HG02759 (cell line): Measurements from ENCODE around the gene RAD51B.

Experiments used
- ATAC-seq: cut with Tn5 transposase; IDR thresholded peaks from one replicate; pipeline ENCODE4 v1.9.1; 2021; ENCODE audit warnings: mild to moderate bottlenecking, moderate library complexity; ENCODE audit not compliant: unreplicated experiment

RAD51B gene

DNA sequence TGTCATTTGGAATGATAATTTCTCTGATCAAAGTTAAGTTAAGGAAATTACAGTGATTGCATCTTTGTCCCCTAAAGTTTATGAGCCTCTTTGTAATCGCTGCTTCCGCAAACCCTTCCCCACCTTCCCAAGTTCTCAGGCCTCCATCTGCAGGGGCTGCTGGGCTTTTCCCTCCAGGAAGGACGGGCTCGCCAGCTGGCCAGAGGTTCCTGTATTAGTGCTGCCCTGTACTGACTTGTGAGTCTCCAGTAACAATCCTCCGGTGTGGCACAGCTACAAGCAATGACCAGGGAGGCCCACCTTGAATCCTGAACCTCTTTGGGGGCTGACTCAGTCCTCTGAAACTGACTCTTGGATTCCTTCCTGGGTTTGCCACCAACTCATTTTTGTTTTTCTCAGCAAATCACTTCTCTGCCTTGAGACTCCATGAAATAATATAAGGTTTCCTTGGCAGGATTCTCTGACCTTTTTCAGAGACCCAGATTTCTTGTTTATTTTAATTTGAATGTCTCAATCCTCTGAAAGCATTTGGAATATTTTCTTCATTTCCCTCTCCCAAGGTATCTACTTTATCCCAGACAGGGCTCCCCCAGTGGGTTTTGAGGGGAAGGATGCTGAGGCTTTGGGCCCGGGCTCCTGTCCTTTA lies 574.7 kb downstream of the RAD51B start:
- ATAC-seq: no peak

DNA sequence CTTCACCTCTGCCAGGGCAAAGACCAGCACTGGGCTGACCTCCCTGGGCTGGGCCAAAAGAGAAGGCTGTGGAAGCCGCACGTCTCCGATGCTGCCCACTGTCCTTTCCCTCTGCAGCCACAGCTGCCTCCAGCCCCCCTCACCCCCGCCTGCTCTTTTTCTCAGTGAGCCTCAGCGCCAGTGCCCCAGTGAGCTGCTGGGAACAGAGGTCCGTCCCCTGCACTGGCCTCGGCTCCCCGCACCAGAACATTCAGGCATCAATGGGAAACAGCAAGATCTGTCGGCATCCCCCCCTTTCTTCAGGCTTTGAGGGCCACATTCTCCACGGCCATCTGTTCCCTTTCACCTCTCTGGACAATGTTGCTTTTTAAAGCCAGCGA lies 575.2 kb downstream of the RAD51B start:
- no peak for ATAC-seq

GRCh38 chr14:68395604-68396003 lies 576.0 kb downstream of the RAD51B start:
- no peak for ATAC-seq

DNA sequence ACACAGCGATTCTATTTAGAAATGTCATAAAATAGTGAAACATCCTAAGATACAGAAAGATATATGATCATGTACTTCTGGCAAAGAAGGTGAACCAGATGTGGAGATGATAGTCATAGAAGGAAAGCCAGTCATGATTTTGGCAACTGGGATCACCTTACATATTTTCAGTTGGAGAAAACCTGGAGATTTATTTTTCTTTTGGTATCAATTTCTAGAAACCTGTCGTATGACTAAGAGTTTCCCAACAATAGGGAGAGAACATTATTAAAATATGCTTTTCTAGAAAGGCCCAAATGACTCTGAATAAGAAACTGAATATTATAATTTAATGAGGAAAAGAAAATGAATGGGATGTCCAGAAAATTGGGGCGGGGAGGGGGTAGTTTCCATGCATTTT lies 576.9 kb downstream of the RAD51B start:
- ATAC-seq: no peak

GRCh38 chr14:68397371-68397811 lies 577.8 kb downstream of the RAD51B start:
- no peak for ATAC-seq

DNA sequence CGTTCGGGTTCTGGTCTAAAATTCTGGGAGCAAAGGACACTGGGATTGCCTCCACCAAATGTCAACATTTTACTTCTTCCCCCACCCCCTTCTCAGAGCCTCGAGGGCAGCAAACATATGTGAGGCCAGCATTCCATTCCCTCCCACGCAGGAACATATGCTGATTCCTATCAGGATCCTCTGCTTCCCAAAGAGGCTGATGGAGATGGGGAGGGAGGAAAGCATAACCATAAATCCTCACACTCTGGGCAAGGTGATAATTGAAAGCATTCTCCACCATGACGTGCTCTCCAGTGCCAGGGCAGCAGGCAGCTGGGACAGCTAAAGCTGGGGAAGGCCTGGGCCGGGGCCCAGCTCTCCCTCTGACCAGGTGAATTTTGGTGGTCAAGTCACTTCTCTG lies 578.2 kb downstream of the RAD51B start:
- no peak for ATAC-seq

DNA sequence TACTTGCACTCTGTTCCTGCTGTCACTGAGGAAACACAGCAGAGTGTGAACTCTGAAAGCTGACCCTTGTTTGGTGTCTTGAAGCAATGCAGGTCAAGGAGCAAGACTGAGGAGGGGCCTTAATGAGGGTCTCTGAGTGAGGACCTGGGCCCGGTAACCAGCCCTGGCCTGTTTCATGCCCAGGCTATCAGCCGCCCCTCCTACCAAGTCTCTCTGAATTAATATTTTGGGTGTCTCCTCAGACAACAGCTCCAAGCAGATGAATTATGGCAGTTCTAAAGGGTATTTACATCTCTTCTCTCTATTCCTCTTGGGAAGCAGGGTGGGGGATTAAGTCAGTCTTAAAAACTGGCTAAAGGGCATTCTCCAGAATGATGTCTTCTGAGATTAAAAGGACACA lies 578.8 kb downstream of the RAD51B start:
- ATAC-seq: no peak

GRCh38 chr14:68399971-68400370 lies 580.4 kb downstream of the RAD51B start:
- ATAC-seq: no peak

DNA sequence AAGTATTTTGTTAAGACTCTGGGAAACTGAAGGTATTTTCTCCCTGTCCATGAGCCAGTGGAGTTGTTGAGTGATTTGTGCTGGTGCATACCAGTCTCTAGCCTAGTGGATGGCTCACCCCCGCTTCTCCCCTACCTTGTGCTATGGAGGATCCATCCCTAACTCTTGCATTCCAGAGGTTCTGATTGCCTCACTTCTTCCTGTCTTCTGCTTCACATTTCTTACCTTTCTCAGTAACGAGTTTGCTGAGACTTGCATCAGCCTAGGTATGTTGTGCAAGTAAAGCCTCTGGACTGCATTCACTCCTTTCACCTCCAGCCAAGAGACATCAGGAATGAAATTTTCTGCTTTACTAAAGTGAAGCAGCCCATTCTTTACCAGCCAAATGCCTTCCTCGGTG lies 581.7 kb downstream of the RAD51B start:
- peak; percentile 4 for ATAC-seq

- peak; percentile 64 for ATAC-seq
Observed at GRCh38 chr14:68401855-68402254, 582.3 kb downstream of the RAD51B start.

DNA sequence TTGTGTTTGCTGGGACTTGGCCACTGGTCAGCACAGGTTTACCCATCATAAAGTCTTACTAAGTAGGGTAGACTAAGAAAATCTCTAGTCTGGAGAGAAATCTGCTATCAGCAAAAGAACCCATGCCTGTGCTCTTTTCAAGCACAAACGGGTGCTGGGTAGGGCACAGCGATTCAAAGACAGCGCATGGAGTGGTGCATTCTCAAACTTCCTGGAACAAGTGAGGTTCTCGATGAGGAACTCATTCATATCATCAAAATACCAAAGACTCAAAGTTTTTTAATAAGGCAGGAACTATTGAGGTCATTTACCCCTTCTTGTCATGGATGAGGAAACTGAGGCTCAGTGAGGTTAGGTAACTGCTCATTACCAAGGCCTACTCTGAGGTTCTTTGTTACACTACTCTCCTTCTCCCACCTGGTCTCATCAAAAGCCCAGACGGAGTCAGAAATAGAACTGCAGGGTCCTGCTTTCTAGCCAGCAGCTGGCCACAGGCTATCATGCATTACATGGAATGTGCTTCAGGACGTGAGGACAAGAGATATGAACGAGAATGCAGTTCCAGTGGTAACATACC lies 583.0 kb downstream of the RAD51B start:
- ATAC-seq: no peak

DNA sequence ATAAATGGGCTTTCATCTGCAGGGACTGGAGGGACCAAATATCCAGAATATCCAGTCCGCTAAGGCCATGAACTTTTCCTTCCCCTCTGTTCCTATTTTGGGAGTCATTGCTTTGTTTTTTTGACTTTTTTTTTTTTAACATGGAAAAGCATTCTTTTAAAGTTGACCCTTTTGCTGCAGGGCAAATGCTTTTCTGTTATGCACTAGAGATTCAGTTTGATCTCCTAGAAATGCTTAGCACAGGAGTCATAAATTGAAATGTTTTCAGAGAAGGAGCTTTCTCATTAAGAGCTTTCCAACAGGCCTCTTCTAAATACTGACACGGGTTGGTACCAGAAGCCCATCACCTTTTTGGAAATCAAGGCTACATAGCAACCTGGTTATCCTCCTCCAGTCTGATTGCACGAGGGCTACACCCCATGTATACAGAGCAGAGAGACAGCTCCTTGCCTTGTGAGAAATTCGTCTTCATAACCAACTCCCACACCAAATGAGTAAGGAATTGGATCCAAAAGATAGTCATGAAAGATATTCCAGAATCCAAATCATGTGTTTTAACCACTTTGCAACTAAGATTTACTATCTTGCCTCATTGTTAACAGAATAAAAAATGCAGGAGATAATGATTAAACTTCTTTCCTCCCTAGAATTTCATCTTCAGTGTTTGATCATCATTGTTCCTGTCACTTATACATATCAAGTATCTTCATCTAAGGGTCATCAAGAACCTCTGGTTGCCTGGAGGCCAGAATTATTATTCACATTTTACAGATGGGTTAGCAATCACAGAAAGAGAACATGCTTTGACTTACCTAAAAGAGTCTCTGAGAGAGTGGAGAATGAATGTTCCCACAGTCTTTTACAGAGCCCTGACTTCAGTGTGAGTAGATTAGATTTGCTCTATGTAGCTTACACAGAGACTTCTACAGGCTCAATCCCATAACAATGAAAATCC lies 583.9 kb downstream of the RAD51B start:
- no peak for ATAC-seq

DNA sequence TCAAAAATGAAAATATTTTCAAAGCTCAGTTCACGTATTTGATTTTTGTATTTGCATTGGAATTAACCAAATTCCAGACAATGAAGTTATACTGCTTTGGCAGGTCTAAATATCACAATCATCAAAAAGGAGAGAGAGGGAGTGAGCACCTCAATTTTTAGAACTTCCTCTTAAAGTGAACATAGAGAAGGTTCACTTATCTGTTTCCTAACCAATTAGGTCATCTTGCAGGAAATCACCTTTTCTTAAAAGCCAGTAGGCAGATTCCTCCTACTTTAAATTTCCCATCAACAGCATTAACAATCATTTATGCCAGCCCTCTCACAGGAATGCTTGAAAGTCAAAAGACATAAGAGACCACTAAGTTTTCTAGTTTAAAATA lies 584.6 kb downstream of the RAD51B start:
- no peak for ATAC-seq

DNA sequence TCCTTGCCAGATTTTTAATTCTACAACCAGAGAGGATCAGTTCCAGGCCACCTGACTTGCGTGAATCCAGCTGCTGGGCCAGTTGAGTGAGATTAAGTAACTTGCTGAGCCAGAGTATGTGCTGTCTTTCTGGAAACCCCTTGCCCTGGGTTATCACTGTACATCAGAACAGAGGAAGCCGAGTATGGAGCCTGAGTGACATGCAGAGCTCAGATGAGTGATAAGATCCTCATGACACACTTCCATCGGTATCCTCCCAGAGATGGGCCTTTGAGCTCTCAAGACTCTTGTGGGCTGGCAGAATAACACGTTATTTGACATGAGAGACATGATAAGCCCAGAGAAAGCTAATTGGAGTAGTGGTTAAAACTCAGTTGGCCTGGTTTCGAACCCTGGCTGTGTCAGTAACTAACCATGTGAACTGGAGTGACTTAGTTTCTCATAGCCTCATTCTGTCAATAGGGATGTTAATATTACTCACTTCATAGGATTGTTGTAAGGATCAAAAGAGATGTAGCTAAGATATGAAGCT lies 585.1 kb downstream of the RAD51B start:
- no peak for ATAC-seq

- ATAC-seq: no peak
Observed at GRCh38 chr14:68405961-68406360, 586.4 kb downstream of the RAD51B start.

DNA sequence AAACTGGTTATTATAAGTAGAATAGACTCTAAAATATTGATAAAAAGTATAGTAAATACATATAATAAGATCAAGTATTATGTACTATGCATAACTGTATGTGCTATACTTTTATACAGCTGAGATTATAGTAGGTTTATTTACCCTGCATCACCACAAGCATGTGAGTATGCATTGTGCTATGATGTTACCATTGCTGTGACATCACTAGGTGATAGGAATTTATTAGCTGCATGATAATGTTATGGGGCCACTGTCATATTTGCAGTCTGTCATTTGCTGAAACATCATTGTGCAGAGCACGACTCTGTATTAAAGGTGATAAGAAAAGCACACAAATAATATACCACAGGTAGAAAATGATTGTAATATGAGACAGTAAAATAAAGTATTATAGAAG lies 587.7 kb downstream of the RAD51B start:
- no peak for ATAC-seq

GRCh38 chr14:68407825-68408224 lies 588.2 kb downstream of the RAD51B start:
- no peak for ATAC-seq

DNA sequence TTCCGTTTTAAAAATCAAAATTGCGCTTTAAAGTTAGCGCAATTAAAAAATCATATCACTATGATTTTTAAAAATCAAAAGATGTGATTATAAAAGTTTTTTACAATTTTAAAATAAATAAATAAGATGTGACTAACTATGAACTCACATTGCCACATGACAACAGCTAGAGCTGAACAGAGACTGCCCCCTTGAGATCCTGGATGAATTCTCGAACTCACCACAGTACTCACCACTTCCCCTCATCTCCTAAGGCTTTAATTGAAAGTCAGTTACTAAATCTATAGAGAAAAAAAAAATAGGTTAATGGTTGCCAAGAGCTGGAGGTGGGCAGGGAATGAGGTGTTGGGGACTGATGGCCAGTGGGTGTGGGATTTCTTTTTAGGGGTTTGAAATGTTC lies 589.1 kb downstream of the RAD51B start:
- ATAC-seq: no peak

DNA sequence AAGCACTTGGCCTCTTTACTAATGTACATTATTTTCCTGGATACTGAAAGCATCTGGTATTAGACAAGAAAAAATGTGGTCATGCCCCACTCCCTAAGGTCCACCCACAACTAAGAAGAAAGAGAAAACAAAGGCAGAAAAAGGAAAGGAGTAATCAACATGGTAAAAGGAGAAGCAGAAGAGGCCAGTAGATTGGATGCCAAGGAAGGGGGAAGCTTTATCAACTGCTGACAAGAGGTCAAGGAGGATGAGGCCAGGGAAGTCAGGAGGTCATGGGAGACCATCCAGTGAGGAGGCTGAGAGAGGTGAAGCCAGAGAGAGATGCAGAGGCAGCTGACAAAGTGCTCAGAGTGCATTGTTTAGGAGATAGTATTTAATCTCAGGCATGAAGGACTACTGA lies 589.8 kb downstream of the RAD51B start:
- ATAC-seq: no peak

GRCh38 chr14:68412505-68413465 lies 593.2 kb downstream of the RAD51B start:
- no peak for ATAC-seq

- ATAC-seq: no peak
Observed at GRCh38 chr14:68413509-68413908, 593.9 kb downstream of the RAD51B start.
